ENCODE data around the gene KIF19. TPM values are rescaled to one million over a fixed set of nuclear protein-coding genes. Genes with fewer than 3 reads are reported as not detected.

KIF19 gene
- total RNA-seq, 1 donor from 2014 or later = not detected

GRCh38 chr17:74295625-74296547 lies 30.1 kb upstream of the KIF19 start:
- H3K27ac Mint-ChIP-seq (ENCODE audit: unreplicated experiment) = no peak overlapping the region
- no peak for DNase-seq (ENCODE audit: extremely low spot score, unreplicated experiment)
- no peak overlapping the region for H3K4me3 Mint-ChIP-seq (ENCODE audit: unreplicated experiment)
- H3K36me3 Mint-ChIP-seq (ENCODE audit: unreplicated experiment) = no peaks in the 10 kb centered on the region
- no peaks in the 10 kb centered on the region for H3K9me3 Mint-ChIP-seq (ENCODE audit: unreplicated experiment)
- no peak for TF ChIP-seq CTCF (IDR thresholded peaks at IDR 0.05)
- peaks cover 23% of the 10 kb centered on the region for H3K27me3 Mint-ChIP-seq (ENCODE audit: unreplicated experiment)
- peaks cover 1% of the 10 kb centered on the region for H3K4me1 Mint-ChIP-seq (ENCODE audit: unreplicated experiment)

- H3K36me3 Mint-ChIP-seq (ENCODE audit: unreplicated experiment) = no peaks in the 10 kb centered on the region
- H3K4me1 Mint-ChIP-seq (ENCODE audit: unreplicated experiment) = peaks cover 1% of the 10 kb centered on the region
- H3K9me3 Mint-ChIP-seq (ENCODE audit: unreplicated experiment) = no peaks in the 10 kb centered on the region
- H3K27me3 Mint-ChIP-seq (ENCODE audit: unreplicated experiment) = peaks cover 23% of the 10 kb centered on the region
- TF ChIP-seq CTCF (IDR thresholded peaks at IDR 0.05) = peak; percentile 63
- DNase-seq (ENCODE audit: extremely low spot score, unreplicated experiment) = no peak
- no peak overlapping the region for H3K27ac Mint-ChIP-seq (ENCODE audit: unreplicated experiment)
- H3K4me3 Mint-ChIP-seq (ENCODE audit: unreplicated experiment) = no peak overlapping the region
Measured at GRCh38 chr17:74296548-74296936, 29.5 kb upstream of the KIF19 start.

DNA sequence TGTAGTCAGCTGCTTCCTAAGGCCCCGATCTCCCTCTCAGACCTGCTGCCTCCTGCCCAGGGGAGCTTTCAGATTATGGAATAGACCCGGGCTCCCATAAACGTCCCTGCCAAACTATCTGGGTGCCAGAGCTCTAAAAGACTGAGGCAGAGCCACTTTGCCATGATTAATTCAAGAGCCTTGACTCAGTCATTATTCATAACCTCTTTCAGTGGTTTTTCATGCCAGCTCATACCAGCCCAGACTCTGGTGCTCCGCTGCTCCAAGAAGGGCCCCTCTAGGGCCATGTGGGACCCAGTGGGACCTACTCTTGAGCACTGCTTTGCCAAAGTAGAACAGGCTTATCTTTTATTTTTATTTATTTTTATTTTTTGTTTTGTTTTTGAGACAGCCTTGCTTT lies 28.1 kb upstream of the KIF19 start:
- Mint-ChIP-seq H3K27me3 (ENCODE audit: unreplicated experiment) (peaks cover 25% of the 10 kb centered on the region), H3K36me3 (ENCODE audit: unreplicated experiment) (no peaks in the 10 kb centered on the region), H3K4me1 (ENCODE audit: unreplicated experiment) (peaks cover 1% of the 10 kb centered on the region), H3K4me3 (ENCODE audit: unreplicated experiment) (no peak overlapping the region), H3K9me3 (ENCODE audit: unreplicated experiment) (no peaks in the 10 kb centered on the region), H3K27ac (ENCODE audit: unreplicated experiment) (no peak overlapping the region)
- DNase-seq (ENCODE audit: extremely low spot score, unreplicated experiment) = no peak
- no peak for TF ChIP-seq CTCF (IDR thresholded peaks at IDR 0.05)

DNA sequence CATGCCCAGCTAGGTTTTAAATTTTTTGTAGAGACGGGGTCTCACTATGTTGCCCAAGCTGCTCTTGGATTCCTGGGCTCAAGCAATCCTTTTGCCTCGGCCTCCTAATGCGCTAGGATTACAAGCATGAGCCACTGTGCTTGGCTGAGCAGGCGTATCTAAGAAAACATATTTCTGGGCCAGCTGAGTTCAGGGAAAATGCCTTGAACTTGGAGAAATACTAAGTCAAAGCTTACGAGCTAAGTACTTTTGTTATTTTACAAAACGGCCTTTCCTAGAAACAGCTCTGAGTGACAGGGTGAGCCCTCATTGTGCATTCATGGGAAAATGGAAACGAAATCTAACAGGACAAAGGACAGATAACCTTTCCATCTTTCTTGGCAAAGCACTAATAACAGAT lies 27.2 kb upstream of the KIF19 start:
- Mint-ChIP-seq H3K36me3 (ENCODE audit: unreplicated experiment) (no peaks in the 10 kb centered on the region), H3K4me1 (ENCODE audit: unreplicated experiment) (peaks cover 1% of the 10 kb centered on the region), H3K27me3 (ENCODE audit: unreplicated experiment) (peaks cover 25% of the 10 kb centered on the region), H3K4me3 (ENCODE audit: unreplicated experiment) (no peak overlapping the region), H3K27ac (ENCODE audit: unreplicated experiment) (no peak overlapping the region), H3K9me3 (ENCODE audit: unreplicated experiment) (no peaks in the 10 kb centered on the region)
- TF ChIP-seq CTCF (IDR thresholded peaks at IDR 0.05) = no peak
- DNase-seq (ENCODE audit: extremely low spot score, unreplicated experiment) = no peak

- DNase-seq (ENCODE audit: extremely low spot score, unreplicated experiment) = no peak
- Mint-ChIP-seq H3K27ac (ENCODE audit: unreplicated experiment) (no peak overlapping the region), H3K4me1 (ENCODE audit: unreplicated experiment) (peaks cover 1% of the 10 kb centered on the region), H3K27me3 (ENCODE audit: unreplicated experiment) (peaks cover 25% of the 10 kb centered on the region), H3K36me3 (ENCODE audit: unreplicated experiment) (no peaks in the 10 kb centered on the region), H3K9me3 (ENCODE audit: unreplicated experiment) (no peaks in the 10 kb centered on the region), H3K4me3 (ENCODE audit: unreplicated experiment) (no peak overlapping the region)
- TF ChIP-seq CTCF (IDR thresholded peaks at IDR 0.05) = no peak
Measured at GRCh38 chr17:74299226-74300009, 26.6 kb upstream of the KIF19 start.
